GM18520 (cell line): Measurements from ENCODE around the gene CELA2B.
"Not testable (repeated sequence)": the region's sequence is repeated elsewhere in the genome, so short reads cannot be mapped to it uniquely, and the experiment has no call there.

Source experiments
- ATAC-seq: cut with Tn5 transposase; IDR thresholded peaks from one replicate; pipeline ENCODE4 v1.9.1; 2021; ENCODE audit not compliant: unreplicated experiment

CELA2B gene

GRCh38 chr1:15475752-15476314, at the start of gene CELA2B:
Gene CELA2B (plus strand): TSS chr1:15476104. CDS start chr1:15476126, 22 bp downstream.
- no peak for ATAC-seq

GRCh38 chr1:15426492-15427279, 49.2 kb upstream of the CELA2B start:
- no peak for ATAC-seq

GRCh38 chr1:15427280-15427666, 48.6 kb upstream of the CELA2B start:
- ATAC-seq, result no peak

GRCh38 chr1:15428252-15428651, 47.7 kb upstream of the CELA2B start:
- not testable (repeated sequence) for ATAC-seq

- no peak for ATAC-seq
Observed at GRCh38 chr1:15428815-15429435, 47.0 kb upstream of the CELA2B start.

- no peak for ATAC-seq
Observed at GRCh38 chr1:15429701-15430149, 46.2 kb upstream of the CELA2B start.

GRCh38 chr1:15430787-15431570, 44.9 kb upstream of the CELA2B start:
- no peak for ATAC-seq

GRCh38 chr1:15431571-15431948, 44.3 kb upstream of the CELA2B start:
- no peak for ATAC-seq

GRCh38 chr1:15432324-15432723, 43.6 kb upstream of the CELA2B start:
- no peak for ATAC-seq

- ATAC-seq, result no peak
Observed at GRCh38 chr1:15433471-15433870, 42.4 kb upstream of the CELA2B start.

- ATAC-seq, result not testable (repeated sequence)
Observed at GRCh38 chr1:15434739-15435138, 41.2 kb upstream of the CELA2B start.

- ATAC-seq, result no peak
Observed at GRCh38 chr1:15435239-15436077, 40.4 kb upstream of the CELA2B start.

GRCh38 chr1:15436881-15437442, 38.9 kb upstream of the CELA2B start:
- ATAC-seq, result no peak

GRCh38 chr1:15439325-15439724, 36.6 kb upstream of the CELA2B start:
- no peak for ATAC-seq

- ATAC-seq, result no peak
Observed at GRCh38 chr1:15440357-15440756, 35.5 kb upstream of the CELA2B start.

GRCh38 chr1:15441247-15441646, 34.7 kb upstream of the CELA2B start:
- no peak for ATAC-seq

- no peak for ATAC-seq
Observed at GRCh38 chr1:15442119-15442518, 33.8 kb upstream of the CELA2B start.

GRCh38 chr1:15442759-15443158, 33.1 kb upstream of the CELA2B start:
- no peak for ATAC-seq

- ATAC-seq, result no peak
Observed at GRCh38 chr1:15443281-15443680, 32.6 kb upstream of the CELA2B start.
